CD14-positive monocyte (primary cell): Measurements from ENCODE around the gene JMJD1C. TPM values are rescaled to one million over a fixed set of nuclear protein-coding genes. Genes with fewer than 3 reads are reported as not detected.

ENCODE experiments used
- DNase-seq, 3 donors: peaks; one replicate each; pipeline ENCODE4 v3.0.0-alpha.2; 2011 to 2022
- H2AFZ ChIP-seq: 2 replicates; pipeline ENCODE4 v1.6.0; 2012; ENCODE audit warnings: mild to moderate bottlenecking, low read depth, low read length, inconsistent platforms; ENCODE audit not compliant: insufficient read depth, poor library complexity, severe bottlenecking
- H3K27ac ChIP-seq, 2 donors: 1 replicate in 1 of 2; 2 replicates in 1 of 2; pipeline ENCODE4 v1.5.1; 2012 to 2013; ENCODE audit warnings: low read length in 2 of 2, control low read depth in 1 of 2, inconsistent platforms in 1 of 2, low read depth in 1 of 2, mild to moderate bottlenecking in 1 of 2
- H3K27me3 ChIP-seq, 2 donors: one replicate each; pipeline versions ENCODE4 v1.6.0 to v1.6.1; 2011 to 2013; ENCODE audit warnings: low read length in 2 of 2; ENCODE audit not compliant: control insufficient read depth in 2 of 2, insufficient read depth in 2 of 2
- H3K36me3 ChIP-seq, 2 donors: replicated peaks in 1 of 2; 1 replicate in 1 of 2; 2 replicates in 1 of 2; pipeline versions ENCODE4 v1.5.1 to v1.6.1; 2012 to 2013; ENCODE audit warnings: low read length in 2 of 2, control low read depth in 1 of 2, inconsistent platforms in 1 of 2, mild to moderate bottlenecking in 1 of 2; ENCODE audit not compliant: insufficient read depth in 2 of 2, control insufficient read depth in 1 of 2
- H3K4me1 ChIP-seq, 2 donors: 1 replicate in 1 of 2; 2 replicates in 1 of 2; pipeline versions ENCODE4 v1.5.1 to v1.6.1; 2012 to 2013; ENCODE audit warnings: low read length in 2 of 2, control low read depth in 1 of 2, inconsistent platforms in 1 of 2, mild to moderate bottlenecking in 1 of 2, moderate library complexity in 1 of 2; ENCODE audit not compliant: insufficient read depth in 2 of 2, control insufficient read depth in 1 of 2
- H3K4me2 ChIP-seq: replicated peaks from 2 replicates; pipeline ENCODE3; 2012; ENCODE audit warnings: low read length, moderate library complexity, mild to moderate bottlenecking; ENCODE audit not compliant: poor library complexity, severe bottlenecking; ENCODE audit errors: extremely low read depth
- H3K4me3 ChIP-seq, 3 experiments: fragments of 200-600 bp in 1 of 3; sonication (generic) in 1 of 3; replicated peaks in 1 of 3; 1 replicate in 2 of 3; 2 replicates in 1 of 3; pipeline ENCODE4 v1.5.1; 2011 to 2013; ENCODE audit warnings: low read length in 3 of 3, mild to moderate bottlenecking in 3 of 3, control low read depth in 2 of 3, low read depth in 2 of 3, inconsistent platforms in 1 of 3, moderate library complexity in 1 of 3
- H3K79me2 ChIP-seq: 2 replicates; pipeline ENCODE4 v1.6.0; 2012; ENCODE audit warnings: mild to moderate bottlenecking, control low read depth, inconsistent platforms, low read length, moderate library complexity; ENCODE audit not compliant: insufficient read depth
- H3K9ac ChIP-seq: 2 replicates; pipeline ENCODE4 v1.6.0; 2017; ENCODE audit warnings: low read length, mild to moderate bottlenecking; ENCODE audit not compliant: insufficient read depth, poor library complexity, severe bottlenecking
- H3K9me3 ChIP-seq, 2 donors: replicated peaks in 1 of 2; 1 replicate in 1 of 2; 2 replicates in 1 of 2; pipeline versions ENCODE4 v1.5.1 to v1.6.1; 2012 to 2013; ENCODE audit warnings: low read length in 2 of 2, control low read depth in 1 of 2; ENCODE audit not compliant: control insufficient read depth in 1 of 2, insufficient read depth in 1 of 2
- H4K20me1 ChIP-seq: 2 replicates; pipeline ENCODE4 v1.6.0; 2012; ENCODE audit warnings: mild to moderate bottlenecking, low read length, control low read depth, moderate library complexity; ENCODE audit not compliant: insufficient read depth
- H3K27ac Mint-ChIP-seq, 7 donors: one replicate each; pipeline ENCODE4 v1.8.0; 2020; ENCODE audit warnings: mild to moderate bottlenecking in 7 of 7, mixed read lengths in 7 of 7, moderate library complexity in 6 of 7, inconsistent platforms in 2 of 7
- H3K27me3 Mint-ChIP-seq, 3 donors: one replicate each; pipeline ENCODE4 v1.8.0; 2021 to 2022; ENCODE audit warnings: low read depth in 3 of 3, mild to moderate bottlenecking in 3 of 3, mixed read lengths in 3 of 3, moderate library complexity in 3 of 3, inconsistent platforms in 1 of 3
- H3K36me3 Mint-ChIP-seq, 2 donors: one replicate each; pipeline ENCODE4 v1.8.0; 2020; ENCODE audit warnings: mixed read lengths in 2 of 2, inconsistent platforms in 1 of 2, mild to moderate bottlenecking in 1 of 2
- H3K4me1 Mint-ChIP-seq: one replicate; pipeline ENCODE4 v1.8.0; 2020; ENCODE audit warnings: mild to moderate bottlenecking, mixed read lengths
- H3K4me3 Mint-ChIP-seq, 2 donors: one replicate each; pipeline ENCODE4 v1.8.0; 2020; ENCODE audit warnings: mild to moderate bottlenecking in 2 of 2, mixed read lengths in 2 of 2, moderate library complexity in 1 of 2
- H3K9me3 Mint-ChIP-seq, 7 donors: one replicate each; pipeline ENCODE4 v1.8.0; 2020 to 2022; ENCODE audit warnings: mixed read lengths in 7 of 7, mild to moderate bottlenecking in 6 of 7, moderate library complexity in 6 of 7, inconsistent platforms in 2 of 7
- CTCF ChIP-seq: fragments of 200-600 bp; IDR thresholded peaks from one replicate; pipeline ENCODE4 v1.8.0; 2022; ENCODE audit warnings: antibody characterized with exemption, mild to moderate bottlenecking
- WGBS: methylation state at CpG from one replicate; pipeline ENCODE4 v1.1.5; 2013; ENCODE audit warnings: missing lambda C conversion rate; ENCODE audit not compliant: insufficient coverage; 5-methylcytosine and 5-hydroxymethylcytosine counted together
- intact Hi-C, 2 donors: fragments of 100-400 bp; cut with micrococcal nuclease; formaldehyde crosslinking; loops; one replicate each; pipeline versions ENCODE4 v1.15.0 to v1.15.1; 2023
- polyA plus RNA-seq, 3 donors: library from polyadenylated mRNA; depleted of rRNA in 1 of 3; unstranded in 2 of 3; stranded (reverse) in 1 of 3; fragments of 300-500 nt in 2 of 3; fragments of >200 nt in 1 of 3; fragmentation: Illumina TruSeq in 2 of 3; gene quantifications; 1 replicate in 2 of 3; 2 replicates in 1 of 3; pipeline ENCODE4 v1.2.3, GENCODE V29; 2012 to 2021

JMJD1C gene
- polyA plus RNA-seq, 3 donors, result 27.8 to 84.8 (median 46.5) TPM

- no peaks in the 10 kb centered on the region for H3K27me3 ChIP-seq
- intact Hi-C loops, result loop anchor here (5.0 kb wide), 1 partner anchor 37 kb away; no protein-coding TSS in a partner anchor
- peak overlapping the region; percentile 66 to 86 (median 77) for H3K27ac Mint-ChIP-seq
- peaks cover 97% of the 10 kb centered on the region for H3K79me2 ChIP-seq
- TF ChIP-seq CTCF, result no peak
- H3K4me3 Mint-ChIP-seq, result peak overlapping the region; percentile 44 to 50
- H4K20me1 ChIP-seq, result peaks cover 98% of the 10 kb centered on the region
- DNase-seq, result no peak
- no peaks in the 10 kb centered on the region for H3K27me3 Mint-ChIP-seq
- no CpG with 5 or more reads among the region's 2 CpGs for WGBS
- H3K36me3 Mint-ChIP-seq, result peaks cover 54 to 56% of the 10 kb centered on the region in 2 donors
- H3K36me3 ChIP-seq, result peaks cover 12% of the 10 kb centered on the region in 2 donors
- no peaks in the 10 kb centered on the region for H3K9me3 ChIP-seq
- peak overlapping the region; percentile 4 to 99 (median 19) for H3K4me3 ChIP-seq
- no peak overlapping the region for H2AFZ ChIP-seq
- H3K4me2 ChIP-seq, result peak overlapping the region; percentile 95
- H3K4me1 Mint-ChIP-seq, result peaks cover 86% of the 10 kb centered on the region
- H3K4me1 ChIP-seq, result peaks cover 88 to 98% of the 10 kb centered on the region in 2 donors
- H3K9me3 Mint-ChIP-seq, result no peaks in the 10 kb centered on the region
- H3K9ac ChIP-seq, result no peak overlapping the region
- peak overlapping the region in 1 of 2 donors; percentile 34 for H3K27ac ChIP-seq
Measured at GRCh38 chr10:63258920-63259678, 206.7 kb downstream of the JMJD1C start.

GRCh38 chr10:63257778-63258177 is 208.0 kb downstream of the JMJD1C start:
- peaks cover 87 to 98% of the 10 kb centered on the region in 2 donors for H3K4me1 ChIP-seq
- H3K4me1 Mint-ChIP-seq, result peaks cover 91% of the 10 kb centered on the region
- WGBS, result no CpG with 5 or more reads among the region's 2 CpGs
- DNase-seq, result no peak
- peak overlapping the region; percentile 95 for H3K4me2 ChIP-seq
- no peaks in the 10 kb centered on the region for H3K9me3 Mint-ChIP-seq
- H3K9me3 ChIP-seq, result no peaks in the 10 kb centered on the region
- peaks cover 54 to 55% of the 10 kb centered on the region in 2 donors for H3K36me3 Mint-ChIP-seq
- peak overlapping the region in 4 of 7 donors; percentile 21 to 86 (median 74) for H3K27ac Mint-ChIP-seq
- H3K4me3 ChIP-seq, result peak overlapping the region in 1 of 3 experiments; percentile 99
- no peaks in the 10 kb centered on the region for H3K27me3 ChIP-seq
- H3K27ac ChIP-seq, result peak overlapping the region in 1 of 2 donors; percentile 34
- peaks cover 12% of the 10 kb centered on the region in 2 donors for H3K36me3 ChIP-seq
- no peaks in the 10 kb centered on the region for H3K27me3 Mint-ChIP-seq
- H3K9ac ChIP-seq, result no peak overlapping the region
- H4K20me1 ChIP-seq, result peaks cover 98% of the 10 kb centered on the region
- TF ChIP-seq CTCF, result no peak
- intact Hi-C loops, result loop anchor here (5.0 kb wide), 1 partner anchor 35 kb away; no protein-coding TSS in a partner anchor
- H3K4me3 Mint-ChIP-seq, result peak overlapping the region in 1 of 2 donors; percentile 14
- H3K79me2 ChIP-seq, result peaks cover 97% of the 10 kb centered on the region
- no peak overlapping the region for H2AFZ ChIP-seq
